Measurements from ENCODE around the gene AKT1.
A peak's percentile ranks its signal among the peaks of the same experiment; 100 is the strongest.

AKT1 gene

DNA sequence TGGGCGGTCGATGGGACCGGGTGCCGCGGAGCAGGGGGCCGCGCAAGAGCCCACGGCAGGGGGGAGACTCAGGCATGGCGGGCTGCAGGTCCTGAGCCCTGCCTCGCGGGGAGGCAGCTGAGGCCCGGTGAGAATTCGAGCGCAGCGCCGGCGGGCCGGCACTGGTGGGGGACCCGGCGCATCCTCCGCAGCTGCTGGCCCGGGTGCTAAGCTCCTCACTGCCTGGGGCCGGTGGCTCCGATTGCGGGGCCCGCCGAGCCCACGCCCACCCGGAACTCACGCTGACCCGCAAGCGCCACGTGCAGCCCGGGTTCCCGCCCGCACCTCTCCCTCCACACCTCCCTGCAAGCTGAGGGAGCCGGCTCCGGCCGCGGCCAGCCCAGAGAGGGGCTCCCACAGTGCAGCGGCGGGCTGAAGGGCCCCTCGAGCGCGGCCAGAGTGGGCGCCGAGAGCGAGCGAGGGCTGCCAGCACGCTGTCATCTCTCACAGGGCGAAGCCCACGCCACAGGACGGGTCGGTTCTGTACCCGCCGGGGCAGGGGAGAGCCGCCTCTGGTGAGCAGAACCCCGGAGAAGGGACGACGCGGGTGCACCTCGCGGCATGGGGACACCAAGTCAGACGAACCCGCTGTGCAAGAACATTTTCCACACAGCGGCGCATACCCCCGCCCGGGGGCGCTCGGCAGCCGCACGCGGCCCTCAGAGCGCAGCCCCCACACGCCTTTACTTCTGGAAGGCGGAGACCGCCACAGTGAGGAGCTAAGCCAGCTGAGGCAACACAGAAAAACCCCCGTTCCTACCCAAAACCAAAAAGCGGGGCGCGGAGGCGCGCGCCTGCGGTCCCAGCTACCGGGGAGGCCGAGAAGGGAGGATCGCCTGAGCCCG, 43.8 kb downstream of the AKT1 start:
- peak; percentile 66 for DNase-seq

DNA sequence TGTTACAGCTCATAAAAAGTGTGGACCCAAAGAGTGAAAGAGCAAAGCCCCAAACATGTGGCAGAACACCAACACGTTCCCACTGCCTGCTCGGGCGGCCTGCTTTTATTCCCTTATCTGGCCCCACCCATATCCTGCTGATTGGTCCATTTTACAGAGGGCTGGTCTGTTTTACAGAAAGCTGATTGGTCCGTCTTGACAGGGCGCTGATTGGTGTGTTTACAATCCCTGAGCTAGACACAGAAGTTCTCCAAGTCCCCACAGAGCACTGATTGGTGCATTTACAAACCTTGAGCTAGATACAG, 44.8 kb downstream of the AKT1 start:
- DNase-seq: peak; percentile 39

DNA sequence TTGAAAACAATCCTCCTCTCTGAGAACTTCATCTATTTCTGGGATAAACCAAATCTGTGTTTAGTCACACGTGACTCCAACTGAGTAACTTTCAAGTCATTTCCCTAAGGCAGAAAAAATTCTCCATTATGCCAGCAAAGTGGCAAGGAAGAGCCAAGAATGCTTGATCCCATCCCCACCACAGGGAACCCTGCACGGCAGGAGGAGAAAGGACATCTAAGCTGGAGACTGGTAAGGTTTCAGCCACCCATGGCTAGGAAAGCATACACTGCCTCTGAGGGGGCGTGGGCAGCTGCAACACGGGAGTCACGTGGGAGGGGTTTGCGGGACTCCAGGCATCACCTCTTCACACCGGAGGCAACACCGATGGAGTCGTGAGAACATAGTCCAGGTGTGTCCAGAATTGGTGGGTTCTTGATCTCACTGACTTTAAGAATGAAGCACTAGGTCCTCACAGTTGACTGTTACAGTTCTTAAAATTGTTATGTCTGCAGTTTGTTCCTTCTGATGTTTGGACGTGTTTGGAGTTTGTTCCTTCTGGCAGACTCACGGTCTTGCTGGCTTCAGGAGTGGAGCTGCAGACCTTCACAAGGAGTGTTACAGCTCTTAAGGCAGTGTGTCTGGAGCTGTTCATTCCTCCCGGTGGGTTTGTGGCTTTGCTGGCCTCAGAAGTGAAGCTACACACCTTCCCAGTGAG, 45.3 kb downstream of the AKT1 start:
- no peak for DNase-seq

DNA sequence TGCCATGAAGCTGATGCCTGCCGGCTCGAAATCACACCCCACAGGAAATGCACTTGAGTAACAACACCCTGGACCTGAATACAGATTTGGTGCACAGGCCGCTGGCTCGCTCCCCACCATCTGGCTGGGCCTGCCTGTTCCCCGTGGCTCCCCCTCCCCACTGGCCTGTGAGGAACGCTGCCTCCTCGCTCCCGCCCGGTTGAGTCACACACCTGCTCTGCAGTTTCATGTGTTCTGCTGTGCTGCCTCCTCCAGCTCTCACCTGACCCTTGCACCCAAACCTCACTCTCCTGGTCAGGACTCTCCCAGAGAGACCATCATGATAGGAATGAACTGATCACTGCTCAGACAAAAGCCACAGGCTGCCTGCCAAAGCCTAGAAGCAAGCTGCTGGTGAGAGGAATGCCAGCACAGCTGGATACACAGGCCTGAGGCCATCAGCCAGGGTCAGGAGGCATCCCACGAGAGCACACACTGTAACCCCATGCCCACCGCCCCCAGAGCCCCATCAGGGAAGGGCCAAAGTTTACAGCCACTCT, 46.4 kb downstream of the AKT1 start:
- no peak for DNase-seq

DNA sequence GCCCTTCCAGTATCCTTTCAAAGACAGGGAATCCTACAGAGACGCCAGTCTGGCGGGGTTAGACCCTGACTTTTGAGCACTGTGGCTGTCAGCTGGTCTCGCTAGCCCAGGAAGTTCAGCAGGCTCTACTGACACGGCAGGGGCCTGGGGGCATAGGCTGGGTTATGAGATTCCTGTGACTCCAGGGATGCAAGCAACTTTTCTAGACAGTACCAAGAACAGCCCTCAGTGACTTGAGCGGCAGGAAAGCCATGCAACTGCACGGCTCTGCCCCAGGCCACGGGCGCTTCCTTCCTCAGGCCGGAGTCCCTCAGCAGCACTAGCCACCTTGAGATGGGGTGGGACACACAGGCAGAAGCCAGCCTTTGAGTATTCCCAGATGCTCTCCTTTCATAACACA, 47.7 kb downstream of the AKT1 start:
- DNase-seq: no peak

DNA sequence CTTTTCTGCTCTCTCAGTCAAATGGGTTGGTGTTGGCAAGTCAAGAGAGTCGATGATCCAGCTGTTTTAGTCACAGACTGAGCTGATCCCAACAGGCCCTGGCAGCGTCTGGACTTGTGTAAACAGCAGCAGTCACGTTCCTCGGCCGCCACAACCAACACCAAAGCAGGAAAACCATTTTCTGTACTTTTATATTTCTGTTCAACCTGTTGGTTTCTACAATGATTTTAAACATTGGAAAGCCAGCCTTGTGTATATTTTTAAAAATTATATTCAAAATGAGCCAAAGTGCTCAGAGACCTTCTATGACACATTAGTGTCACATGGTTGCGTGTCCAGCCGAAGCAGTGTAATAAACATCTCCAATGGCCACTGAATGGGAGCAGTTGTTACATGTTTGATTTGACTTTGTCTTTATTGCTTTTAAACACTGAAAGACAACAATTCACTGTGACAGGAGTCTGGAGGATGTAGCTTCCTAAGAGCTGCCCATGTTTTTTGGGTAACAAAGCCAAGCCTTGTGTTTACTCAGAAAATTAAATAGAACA, 48.5 kb downstream of the AKT1 start:
- DNase-seq: no peak

DNA sequence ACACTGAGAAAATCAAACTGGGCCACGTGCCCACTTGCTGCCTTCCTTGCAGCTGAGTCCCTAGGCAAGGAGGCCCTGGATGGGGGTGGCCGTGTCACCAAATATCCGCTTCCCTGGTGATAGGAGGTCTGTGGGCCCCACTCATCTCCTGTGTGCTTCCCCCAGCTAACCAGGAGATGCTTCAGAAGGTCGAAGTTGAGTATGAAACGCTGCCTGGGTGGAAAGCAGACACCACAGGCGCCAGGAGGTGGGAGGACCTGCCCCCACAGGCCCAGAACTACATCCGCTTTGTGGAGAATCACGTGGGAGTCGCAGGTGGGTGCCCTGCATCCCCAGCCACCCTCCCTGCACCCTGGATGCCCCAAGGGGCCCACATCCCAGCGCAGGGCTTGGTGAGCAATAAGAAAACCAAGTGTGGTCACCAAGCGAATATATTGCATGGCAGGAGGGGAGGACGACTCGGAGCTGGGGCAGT, 49.4 kb downstream of the AKT1 start:
- no peak for DNase-seq

DNA sequence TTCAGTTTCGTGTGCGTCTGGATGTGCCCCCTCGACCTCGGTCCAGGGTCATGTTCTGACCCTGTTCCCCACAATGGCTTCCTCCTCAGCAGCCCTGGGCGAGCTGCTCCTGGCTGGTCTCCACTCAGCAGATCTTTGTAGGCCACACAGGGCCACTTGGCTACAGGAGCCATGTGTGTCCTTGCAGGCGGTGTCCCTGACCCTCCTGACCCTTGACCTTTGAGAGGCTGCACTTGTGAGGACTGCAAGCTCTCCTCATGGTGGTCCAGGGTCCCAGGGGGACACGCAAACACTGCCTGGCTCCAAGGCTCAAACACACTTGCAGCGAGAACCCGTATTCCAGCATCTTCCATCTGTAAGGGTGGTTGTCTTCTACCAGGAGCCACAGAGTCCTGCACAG, 50.1 kb downstream of the AKT1 start:
- no peak for DNase-seq

DNA sequence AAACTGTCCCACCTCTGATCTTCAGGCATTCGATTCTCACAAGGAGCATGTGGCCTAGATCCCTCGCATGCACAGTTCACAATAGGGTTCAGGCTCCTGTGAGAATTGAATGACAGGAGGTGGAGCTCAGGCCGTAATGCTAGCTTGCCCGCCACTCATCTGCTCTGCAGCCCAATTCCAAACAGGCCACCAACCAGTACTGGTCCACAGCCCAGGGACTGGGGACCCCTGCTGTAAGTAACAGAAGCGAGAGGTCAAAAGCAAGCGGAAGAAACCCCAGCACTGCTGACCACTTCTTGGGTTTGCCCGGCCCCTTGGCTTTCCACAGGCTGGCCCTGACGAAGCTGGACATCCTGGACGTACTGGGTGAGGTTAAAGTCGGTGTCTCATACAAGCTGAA, 51.1 kb downstream of the AKT1 start:
- no peak for DNase-seq

DNA sequence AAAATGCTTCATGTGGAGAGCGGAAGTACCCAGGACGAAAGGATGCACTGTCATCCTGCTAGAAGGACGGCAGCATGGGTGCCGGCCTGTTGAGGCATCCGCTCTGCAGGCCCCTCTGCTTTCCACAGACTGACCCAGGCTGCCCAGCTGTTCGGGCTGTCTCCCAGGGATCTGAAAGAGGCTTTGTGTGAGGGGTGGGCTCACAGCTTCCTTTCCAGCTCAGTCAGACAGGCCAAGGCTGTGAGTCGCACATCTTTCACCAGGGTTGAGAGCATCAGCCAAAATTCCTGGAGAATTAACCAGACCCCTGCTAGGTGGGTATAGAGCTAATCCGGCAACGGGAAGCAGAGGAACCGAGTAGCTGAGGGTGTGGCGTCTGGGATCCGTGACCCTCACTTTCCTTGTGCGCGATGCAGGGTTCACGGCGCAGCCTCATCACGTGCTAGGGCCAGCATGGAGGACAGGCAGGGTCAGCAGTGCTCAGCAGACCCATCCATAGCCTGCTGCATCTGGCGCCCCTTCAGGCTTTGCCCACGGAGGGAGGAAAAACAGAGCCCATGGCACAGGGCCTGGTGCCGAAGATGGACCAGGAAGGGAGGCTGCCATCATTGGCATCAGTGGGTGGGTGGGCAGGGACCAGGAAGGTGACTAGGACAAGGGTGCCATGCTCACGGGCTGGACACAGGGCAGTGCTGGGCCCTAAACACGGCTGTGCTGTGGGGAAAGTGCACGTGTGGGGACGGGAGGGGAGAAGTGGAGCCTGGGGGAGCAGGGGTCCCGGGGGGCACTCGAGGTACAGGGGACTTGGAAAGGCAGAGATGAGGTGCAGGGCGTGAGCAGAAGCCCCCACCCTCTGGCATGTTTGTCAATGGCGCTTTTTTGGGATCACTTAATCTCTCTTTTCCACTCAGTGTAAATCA, 51.8 kb downstream of the AKT1 start:
- no peak for DNase-seq

DNA sequence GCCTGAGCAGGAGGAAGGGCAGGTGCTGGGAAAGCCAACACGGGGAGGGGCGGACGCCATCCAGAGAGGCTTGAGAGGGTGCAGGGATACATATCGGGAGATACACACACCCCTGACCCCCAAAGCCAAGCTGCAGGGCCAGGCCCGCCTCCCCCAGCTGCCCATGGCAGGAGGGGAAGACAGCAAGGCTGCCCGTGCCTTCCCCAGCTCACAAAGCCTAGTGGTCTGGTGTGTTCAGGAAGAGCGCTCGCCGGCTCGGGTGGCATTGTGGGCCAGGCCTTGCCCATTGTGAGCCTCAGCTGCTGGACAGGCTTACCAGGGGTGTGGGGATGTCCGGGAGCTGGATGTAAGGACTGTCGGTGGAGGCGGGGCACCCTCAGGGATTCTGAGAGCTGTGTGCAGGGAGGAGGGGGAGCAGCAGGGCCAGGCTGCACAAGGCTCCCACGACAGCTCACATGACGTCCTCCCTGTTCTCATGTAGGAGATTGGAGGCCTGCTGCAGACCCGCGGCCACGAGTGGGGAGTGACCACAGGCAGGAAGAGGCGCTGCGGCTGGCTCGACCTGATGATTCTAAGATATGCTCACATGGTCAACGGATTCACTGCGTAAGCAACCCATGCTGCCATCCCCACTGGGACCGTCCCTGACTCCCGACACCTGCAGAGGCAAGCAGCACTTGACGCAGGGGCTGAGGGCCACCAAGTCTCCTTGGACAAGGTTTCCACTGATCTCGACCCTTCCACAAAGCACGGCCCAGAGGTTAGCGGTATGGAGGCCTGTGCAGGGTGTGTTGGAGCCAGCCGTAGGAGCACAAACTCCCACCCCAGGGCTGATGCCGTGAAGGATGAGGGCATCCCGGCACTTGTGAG, 52.7 kb downstream of the AKT1 start:
- DNase-seq: no peak

DNA sequence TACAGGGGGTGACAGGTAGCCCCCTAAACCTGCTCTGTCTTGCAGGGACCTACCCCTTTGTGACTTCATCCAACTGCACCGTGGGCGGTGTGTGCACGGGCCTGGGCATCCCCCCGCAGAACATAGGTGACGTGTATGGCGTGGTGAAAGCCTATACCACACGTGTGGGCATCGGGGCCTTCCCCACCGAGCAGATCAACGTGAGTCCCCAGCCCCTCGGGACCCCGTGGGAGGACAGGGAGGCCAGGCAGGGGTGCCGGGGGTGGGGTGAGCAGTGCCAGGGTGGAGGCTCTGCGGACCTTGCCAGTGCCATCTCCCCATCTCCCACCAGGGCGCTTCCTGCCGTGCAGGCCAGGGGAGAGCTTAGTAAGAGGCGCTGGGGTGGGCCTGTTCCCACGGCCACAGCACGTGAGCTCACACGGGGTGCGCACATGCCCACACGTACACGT, 53.7 kb downstream of the AKT1 start:
- DNase-seq: no peak

DNA sequence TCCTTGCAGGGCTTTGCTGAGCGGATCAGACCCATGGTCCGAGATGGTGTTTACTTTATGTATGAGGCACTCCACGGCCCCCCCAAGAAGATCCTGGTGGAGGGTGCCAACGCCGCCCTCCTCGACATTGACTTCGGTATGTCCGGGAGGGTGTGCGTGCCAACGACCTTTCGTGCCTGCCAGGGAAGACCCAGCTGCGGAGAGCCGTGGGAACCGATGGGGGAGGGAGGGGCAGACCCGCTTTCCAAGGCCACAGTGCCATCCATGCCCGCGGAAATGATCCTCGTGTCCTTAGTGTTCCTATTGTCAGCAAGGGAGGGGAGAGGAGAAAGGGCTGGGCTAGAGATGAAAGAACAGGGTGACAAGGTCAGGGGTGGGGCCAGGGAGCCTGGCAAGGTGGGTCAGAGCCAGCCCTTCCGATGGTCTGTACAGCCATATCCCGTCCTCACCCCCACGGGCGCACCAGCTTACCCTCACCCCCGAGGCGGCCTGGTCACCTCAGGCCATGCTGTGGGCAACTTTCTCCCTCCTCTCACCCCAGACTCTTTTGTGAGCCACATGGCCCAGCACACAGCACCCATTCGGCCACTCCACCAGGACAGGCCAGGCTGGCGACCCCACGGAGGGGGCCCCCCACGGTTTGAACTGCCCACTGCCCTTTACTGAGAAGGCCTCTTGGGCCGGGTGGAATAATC, 54.3 kb downstream of the AKT1 start:
- no peak for DNase-seq

DNA sequence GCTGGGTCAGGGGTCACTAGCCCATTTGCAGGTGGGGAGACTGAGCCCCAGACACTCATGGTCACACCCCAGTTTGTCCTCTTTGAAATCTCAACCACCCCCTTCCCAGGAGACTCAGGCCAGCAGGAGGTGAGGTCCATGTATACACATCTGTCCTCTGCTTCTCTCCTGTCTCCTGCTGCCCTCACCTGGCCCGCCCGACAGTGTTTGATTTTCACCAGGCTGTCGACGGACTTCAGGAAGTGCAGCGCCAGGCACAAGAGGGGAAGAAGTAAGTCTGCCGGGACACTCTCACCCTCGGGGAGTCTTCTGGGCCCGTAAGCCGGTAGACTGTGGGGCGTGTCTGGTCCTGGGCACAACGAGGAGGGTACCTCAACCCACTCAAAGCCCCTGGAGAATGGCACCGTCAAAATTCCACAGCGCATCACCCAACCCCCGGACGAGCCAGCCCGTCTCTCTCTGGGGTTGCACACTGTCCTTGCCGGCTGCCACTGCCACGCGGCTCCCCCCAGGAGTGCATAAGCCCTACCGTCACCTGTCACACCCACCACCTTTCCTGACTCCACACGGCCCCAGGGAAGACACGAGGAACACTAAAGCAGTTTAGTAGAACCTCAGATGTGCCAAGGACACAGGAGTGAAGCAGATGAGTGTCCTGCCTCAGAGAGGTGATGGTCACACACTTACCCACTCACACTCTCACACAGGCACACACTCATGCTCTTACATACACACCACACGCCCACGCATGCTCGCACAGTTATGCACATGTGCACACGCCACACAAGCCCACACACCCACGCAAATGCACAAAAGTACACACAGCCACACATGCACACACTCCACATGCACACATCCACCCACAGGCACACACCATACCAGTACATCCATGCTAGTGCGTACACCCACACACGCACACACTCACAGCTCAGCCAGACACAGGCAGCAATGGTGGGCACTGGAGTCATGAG, 55.7 kb downstream of the AKT1 start:
- no peak for DNase-seq

DNA sequence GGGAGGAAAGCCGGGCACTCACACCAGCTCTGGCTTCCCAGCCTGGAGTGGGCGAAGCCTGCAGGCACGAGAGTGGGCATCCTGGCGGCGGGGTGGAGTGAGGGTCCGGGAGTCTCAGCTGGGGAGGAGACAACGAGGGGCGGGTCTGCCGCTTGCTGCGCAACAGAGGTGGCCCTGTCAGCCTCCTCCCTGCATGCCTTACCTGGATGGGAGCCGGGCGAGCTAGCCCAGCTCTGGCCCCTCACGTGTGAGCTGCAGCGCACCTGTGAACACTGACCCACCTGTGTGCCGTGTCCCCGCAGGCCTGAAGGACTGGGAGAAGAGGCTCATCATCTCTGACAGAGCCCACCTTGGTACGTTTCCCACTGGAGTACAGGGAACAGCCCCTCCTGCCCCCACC, 56.5 kb downstream of the AKT1 start:
- no peak for DNase-seq

DNA sequence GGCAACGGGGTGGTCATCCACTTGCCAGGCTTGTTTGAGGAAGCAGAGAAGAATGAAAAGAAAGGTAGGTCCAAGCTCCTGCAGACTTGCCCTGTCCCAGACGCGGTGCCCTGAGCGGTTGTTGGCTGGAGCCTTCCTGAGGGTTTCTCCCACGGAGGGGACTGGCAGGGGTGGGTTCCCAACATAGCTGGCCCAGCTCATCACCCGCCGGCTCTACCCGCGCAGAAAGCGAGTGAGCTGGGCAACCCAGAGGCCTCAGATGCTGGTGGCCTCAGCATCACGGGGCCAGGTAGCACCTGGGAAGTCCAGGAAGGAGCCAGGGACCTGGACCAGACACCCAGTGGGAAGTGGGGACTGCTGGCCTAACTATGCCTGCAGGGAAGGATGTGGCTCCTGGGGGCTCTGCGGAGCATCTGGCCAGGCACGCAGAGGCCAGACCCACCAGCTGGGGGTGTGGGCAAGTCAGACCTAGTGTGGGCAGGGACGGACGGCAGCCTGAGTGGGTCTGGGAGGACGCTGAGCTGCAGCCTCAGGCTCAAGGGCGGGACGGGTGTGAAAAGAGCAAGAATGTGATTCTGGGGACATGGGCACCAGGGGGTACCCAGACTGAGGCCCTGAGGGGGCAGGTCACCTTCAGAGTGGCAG, 57.1 kb downstream of the AKT1 start:
- DNase-seq: no peak

DNA sequence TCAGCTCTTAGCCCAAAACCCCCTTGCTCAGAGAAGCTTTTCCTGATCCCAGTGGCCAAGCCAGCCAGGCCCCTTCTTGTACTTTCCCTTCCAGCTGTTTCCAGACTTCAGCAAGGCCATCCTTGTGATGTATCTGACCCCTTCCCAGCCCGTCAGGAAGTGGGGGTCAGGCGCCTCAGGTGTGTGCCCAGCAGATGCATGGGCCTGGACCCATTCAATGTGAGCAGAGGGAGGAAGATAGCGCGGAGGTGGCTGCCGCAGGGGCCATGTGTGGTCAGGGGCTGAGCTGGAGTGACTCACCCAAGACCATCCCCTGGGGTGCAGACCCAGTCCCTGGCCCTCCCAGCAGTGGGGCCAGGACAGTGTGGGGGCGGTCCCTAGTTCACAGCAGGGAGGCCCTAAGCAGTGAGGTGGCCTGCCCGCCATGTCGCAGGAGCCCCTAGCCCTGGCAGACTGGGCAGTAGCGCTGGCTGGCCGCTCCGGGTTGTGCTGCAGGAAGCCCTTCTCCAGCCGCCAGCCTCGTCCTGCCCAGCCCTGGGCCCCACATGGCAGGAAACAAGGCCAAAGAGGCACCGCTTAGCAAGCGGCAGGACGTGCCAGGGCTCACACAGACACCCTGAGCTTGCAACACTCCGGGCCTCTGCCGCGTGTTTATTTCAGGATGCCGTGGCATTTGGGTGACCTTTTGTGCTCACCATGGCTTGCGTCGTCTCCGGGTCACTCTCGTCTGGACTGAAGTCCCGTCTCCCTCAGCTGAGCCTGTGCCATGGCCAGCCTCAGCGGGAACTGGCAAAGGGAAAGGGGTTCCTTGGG, 59.5 kb downstream of the AKT1 start:
- peak; percentile 79 for DNase-seq
